Astrocyte of the cerebellum (primary cell): ENCODE measurements around the gene DUSP15.

Experiments used
- DNase-seq: peaks from one replicate; pipeline ENCODE4 v3.0.0-alpha.2; 2011; ENCODE audit warnings: low read depth
- H3K4me3 ChIP-seq: 2 replicates; pipeline ENCODE4 v1.5.1; 2011; ENCODE audit warnings: mild to moderate bottlenecking, low read depth, low read length, moderate library complexity
- CTCF ChIP-seq: IDR thresholded peaks from 2 replicates; pipeline ENCODE4 v1.5.1; 2012; ENCODE audit warnings: low read length, low read depth, moderate library complexity, mild to moderate bottlenecking; ENCODE audit errors: missing control alignments
- in situ Hi-C: cut with HindIII; loops from 2 replicates; pipeline ENCODE4 v1.10.0; 2017; ENCODE audit warnings: low sequenced_read_pairs

Gene DUSP15

GRCh38 chr20:31875671-31876070 is 5.3 kb upstream of the DUSP15 start:
- H3K4me3 ChIP-seq = no peak overlapping the region
- in situ Hi-C loops = no loop called here
- no peak for TF ChIP-seq CTCF
- no peak for DNase-seq

DNA sequence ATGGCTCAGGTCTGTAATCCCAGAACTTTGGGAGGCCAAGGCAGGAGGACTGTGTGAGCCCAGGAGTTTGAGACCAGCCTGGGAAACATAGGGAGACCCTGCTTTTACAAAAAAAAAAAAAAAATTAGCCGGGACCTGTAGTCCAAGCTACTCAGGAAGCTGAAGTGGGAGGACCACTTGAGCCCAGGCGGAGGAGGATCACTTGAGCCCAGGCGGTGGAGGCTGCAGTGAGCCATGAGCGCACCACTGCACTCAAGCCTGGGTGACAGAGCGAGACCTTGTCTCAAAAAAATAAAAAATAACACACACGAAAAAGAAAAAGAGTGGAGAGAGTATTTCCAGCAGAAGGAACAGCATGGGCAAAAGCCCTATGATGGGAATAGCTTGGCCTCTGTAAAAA is 2.1 kb upstream of the DUSP15 start:
- H3K4me3 ChIP-seq = no peak overlapping the region
- no peak for TF ChIP-seq CTCF
- in situ Hi-C loops = no loop called here
- DNase-seq = no peak

DNA sequence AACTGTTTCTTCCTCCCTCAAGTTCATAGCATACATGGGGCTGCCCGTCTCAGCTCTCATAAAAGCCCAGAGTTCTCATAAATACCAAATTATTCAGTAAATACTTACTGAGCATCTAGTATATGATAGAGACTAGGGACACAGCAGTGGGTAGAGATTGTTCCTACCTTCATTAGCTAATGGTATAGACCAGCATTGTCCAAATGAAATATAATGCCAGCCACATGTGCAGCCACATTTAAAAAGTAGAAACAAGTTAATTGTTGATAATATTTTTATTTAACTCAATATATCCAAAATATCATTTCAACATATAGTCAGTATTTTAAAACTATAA is 1.3 kb upstream of the DUSP15 start:
- H3K4me3 ChIP-seq = no peak overlapping the region
- no peak for TF ChIP-seq CTCF
- in situ Hi-C loops = no loop called here
- DNase-seq = no peak

GRCh38 chr20:31870726-31871617 is 645 bp upstream of the DUSP15 start:
- peak overlapping the region; percentile 47 for H3K4me3 ChIP-seq
- in situ Hi-C loops = no loop called here

DNA sequence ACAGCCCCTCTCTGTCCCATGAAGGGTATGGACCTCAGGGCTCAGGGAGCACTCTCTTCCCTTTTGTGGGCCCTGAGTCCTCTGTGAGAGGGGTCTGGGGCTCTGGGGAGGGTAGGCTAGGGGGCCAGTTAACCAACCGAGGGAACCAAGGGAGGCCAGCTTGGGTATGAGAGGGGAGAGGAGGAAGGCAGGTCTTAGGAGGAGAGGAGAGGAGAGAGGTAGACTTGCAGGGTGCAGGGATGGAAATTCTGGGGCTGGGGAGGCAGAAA is 720 bp downstream of the DUSP15 start:
- no peak for TF ChIP-seq CTCF

More at GRCh38 chr20:31870726-31871617, 645 bp upstream of the DUSP15 start:
- TF ChIP-seq CTCF = no peak
- no peak for DNase-seq

DNA sequence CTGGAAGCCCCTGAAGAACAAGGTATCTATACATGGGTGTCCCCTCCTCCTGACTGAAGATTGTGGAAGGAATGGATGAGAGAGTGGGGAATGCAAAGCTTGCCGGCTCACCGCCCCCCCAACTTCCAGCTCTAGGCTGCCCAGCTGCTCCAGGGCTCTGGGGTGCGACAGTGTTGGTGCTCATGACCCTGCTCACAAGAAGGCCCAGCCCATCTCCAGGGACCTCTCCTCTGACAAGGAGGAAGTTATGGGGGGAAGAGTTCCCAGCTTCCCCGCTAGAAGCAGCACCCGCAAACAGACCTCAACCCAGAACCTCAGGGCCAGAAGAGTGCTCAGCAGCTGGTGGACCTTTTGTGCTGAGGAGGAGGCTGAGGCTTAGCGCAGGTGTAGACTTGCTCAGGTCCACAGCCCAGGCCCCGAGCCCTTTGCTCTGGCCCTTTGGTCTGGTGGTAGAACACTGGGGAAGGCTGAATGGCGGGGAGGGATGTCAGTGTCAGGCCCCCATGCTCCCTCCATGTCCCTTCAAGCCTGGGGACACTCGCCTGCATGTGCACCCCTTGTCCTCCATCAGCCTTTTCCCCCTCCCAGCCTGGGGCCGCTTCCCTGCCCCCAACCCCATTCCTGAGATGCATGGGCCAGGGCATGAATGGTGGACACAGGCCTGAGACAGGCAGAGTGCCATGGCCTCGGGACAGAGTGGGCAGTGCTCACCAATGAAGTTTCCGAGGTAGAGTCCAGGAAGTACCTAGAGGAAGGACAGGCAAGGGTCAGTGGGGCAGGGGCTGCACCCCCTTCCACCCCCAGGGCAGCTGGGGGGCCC is 1.3 kb downstream of the DUSP15 start:
- in situ Hi-C loops = no loop called here
- DNase-seq = no peak
- no peak overlapping the region for H3K4me3 ChIP-seq
- TF ChIP-seq CTCF = no peak

More for the DNA sequence above, 720 bp downstream of the DUSP15 start:
- no peak for DNase-seq
- in situ Hi-C loops = no loop called here
- H3K4me3 ChIP-seq = peak overlapping the region; percentile 47
